LHCN-M2 (cell line): Measurements from ENCODE around the gene PTPN22. TPM values are rescaled to one million over a fixed set of nuclear protein-coding genes. Genes with fewer than 3 reads are reported as not detected.

ENCODE experiments used
- total RNA-seq: library from RNA; depleted of rRNA; stranded (reverse); fragments of >200 nt; gene quantifications from 2 replicates; pipeline ENCODE4 v1.2.3, GENCODE V29; 2014; rRNA removed

The PTPN22 gene
- total RNA-seq, 1 experiment from 2014 or later, result 11.1 TPM

Other genes starting within 250 kb of the PTPN22 start
- 39.0 and 39.6 TPM in 2 replicates for gene PHTF1, start 112.2 kb downstream of the PTPN22 start, total RNA-seq
- 8.1 and 10.7 TPM in 2 replicates for gene RSBN1, start 59.2 kb downstream of the PTPN22 start, total RNA-seq
- gene BCL2L15, start 15.9 kb upstream of the PTPN22 start, total RNA-seq, result 0.13 and 0.17 TPM in 2 replicates
- gene AP4B1, start 33.1 kb upstream of the PTPN22 start, total RNA-seq, result 20.3 and 20.4 TPM in 2 replicates
- 16.0 and 18.4 TPM in 2 replicates for gene DCLRE1B, start 33.6 kb upstream of the PTPN22 start, total RNA-seq
- gene HIPK1, start 57.6 kb upstream of the PTPN22 start, total RNA-seq, result 28.2 and 40.1 TPM in 2 replicates
- 583 and 771 TPM in 2 replicates for gene OLFML3, start 107.8 kb upstream of the PTPN22 start, total RNA-seq